ENCODE results near the gene XRRA1.

XRRA1 gene

DNA sequence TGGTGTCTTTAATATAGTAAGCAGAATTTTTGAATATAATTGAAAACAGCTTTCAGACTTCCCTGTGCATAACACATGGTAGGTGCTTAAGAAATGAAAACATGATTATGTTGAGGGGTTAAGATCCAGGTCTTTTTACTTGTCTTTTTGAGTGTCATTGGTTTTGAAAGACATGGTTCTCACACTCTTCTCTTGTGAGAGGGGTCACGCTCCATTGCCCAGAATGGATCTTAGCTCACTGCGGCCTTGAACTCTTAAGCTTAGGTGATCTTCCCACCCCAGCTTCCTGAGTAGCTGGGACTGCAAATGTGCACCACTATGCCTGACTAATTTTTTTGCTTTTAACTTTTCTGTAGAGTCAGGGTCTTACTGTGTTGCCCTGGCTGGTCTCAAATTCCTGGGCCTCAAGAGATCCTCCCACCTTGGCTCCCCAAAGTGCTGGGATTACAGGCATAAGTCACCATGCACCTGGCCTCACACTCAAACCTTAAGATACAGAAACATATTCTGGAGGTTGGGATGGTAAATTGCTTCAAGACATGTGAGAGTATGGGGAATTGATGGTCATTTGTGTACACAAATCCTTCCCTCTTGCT is 1.6 kb upstream of the XRRA1 start:
- ATAC-seq: no peak

DNA sequence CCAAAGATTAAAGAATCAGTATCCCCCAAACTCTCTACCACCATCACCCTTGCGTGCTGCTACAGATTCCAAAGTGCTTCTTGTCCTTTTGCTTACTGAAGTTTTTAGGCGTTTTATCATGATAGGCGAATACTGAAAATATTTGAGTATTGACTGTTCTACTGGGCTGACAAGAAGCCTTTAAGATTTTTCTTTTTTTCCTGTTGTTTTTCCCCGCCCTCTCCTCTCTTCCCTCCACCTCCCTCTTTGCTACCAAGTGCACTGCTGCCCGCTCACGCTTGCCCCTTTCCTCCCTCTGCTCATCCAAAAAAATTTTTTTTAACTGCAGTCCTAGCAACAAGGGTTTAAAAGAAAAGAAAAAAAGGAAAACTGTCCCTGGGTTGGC is 854 bp upstream of the XRRA1 start:
- no peak for ATAC-seq

DNA sequence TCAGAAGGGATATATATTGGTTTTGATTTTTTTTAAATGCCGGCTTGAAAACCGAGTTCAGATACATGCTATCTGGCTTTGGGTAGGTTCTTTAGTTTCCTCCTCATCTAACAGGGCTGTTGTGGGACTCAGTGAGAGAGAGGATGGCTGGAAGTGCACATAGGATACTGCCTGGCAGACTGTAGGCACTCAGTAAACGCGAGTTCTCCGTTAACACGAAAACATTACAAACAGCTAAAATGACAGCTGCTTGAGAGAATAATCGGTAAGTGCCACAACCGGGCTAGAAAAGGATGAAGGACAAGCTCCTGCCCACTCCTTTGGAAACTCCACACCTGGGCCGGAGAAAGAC is 369 bp downstream of the XRRA1 start:
- peak; percentile 1 to 3 for ATAC-seq

DNA sequence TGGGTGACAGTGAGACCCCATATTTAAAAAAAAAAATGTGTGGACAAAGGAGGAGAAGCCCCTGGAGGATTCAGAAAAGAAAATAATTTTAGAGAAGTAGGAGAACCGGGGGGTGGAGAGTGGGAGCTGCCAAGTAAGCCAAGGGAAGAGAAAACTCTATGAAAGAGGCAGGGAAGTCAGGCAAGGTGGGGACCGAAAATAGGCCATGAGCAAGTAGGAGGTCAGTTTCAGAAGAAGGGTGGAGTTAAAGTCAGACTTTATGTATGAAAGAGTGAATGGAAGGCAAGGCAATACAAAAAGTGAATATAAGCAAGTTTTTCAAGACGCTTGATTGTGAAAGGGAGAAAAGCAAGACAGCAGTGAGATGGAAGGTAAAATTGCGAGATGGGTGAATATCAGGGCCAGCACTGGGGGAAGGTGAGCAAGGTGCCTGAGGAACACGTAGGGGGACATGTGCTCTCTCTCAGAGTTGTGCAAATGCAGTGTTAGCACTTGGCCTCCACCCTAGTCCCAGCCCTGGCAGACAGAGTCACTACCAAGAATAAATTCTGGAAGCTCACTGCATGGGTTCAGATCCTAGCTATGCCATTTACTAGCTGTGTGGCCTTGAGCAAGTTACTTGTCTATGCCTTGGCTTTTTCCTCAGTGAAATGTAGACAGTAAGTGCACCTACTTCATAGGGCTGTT is 6.7 kb downstream of the XRRA1 start:
- no peak for ATAC-seq

DNA sequence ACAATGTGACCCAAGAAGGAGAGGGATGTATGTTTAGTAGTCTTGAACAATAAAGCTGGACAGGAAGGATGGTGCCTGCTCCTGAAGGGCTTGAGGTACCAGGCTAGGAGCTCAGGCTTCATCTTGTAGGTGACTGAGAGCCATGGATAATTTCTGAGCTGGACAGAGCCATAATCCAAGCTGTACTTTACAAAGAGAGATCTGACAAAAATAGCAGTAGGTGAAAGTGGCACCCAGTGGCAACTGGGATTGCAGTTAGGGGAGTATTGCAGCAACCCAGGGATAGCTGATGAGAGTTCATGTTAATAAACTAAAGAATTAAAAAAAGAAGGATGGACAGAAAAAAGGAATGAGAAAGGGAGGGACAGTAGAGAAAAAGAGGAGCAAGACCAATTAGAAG is 7.4 kb downstream of the XRRA1 start:
- ATAC-seq: no peak

DNA sequence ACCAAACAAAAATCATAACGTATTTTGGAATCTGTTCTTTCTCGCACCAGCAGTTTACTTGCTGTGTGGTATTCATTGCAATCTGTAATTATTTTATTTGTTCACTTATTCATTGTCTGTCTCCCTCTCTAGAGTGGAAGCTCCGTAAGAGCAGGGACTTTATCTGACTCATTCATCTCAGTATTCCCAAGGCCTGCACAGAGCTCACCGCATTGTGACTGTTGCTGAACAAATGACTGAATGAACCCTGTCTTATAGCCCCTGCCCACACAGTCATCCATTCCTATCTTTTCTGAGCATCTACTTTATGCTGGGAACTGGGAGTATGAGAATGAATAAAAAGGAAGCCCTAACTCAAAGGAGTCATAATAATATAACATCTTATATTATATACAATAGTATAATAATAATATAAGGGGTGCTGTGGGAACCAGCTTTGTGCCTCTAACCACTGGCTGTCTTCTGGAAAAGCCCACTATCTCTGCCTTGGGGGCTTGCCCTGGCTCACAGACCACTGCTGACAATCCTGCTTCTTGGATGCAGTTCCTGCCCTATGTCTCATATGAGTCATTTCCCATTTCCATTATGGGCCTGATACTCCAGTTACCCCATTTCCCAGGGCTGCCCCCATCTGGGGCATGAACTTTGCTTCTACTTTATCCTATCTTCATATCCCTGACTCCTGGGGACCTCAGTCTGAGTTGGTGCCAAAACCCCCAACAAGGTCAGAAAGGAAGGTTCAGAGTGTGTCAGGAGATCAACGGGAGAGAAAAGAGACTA is 11.0 kb downstream of the XRRA1 start:
- ATAC-seq: no peak

DNA sequence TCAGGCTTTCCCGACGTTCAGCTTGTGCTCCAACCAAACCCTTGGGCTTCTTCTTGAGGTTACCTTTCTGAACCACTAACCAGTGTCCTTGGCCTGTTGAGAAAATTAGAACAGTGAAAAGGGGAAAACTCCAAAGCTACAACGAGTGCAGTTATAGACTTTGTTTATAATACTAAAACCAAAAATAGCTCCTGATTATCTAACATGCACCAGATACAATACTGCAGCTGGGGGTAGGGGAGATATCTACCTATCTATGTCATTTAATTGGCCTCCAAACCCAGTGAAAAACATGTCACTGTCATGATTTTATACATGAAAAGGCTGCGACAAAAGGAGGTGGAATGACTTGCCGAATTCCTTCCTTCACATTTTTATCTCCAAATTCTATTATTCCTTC is 11.9 kb downstream of the XRRA1 start:
- no peak for ATAC-seq

DNA sequence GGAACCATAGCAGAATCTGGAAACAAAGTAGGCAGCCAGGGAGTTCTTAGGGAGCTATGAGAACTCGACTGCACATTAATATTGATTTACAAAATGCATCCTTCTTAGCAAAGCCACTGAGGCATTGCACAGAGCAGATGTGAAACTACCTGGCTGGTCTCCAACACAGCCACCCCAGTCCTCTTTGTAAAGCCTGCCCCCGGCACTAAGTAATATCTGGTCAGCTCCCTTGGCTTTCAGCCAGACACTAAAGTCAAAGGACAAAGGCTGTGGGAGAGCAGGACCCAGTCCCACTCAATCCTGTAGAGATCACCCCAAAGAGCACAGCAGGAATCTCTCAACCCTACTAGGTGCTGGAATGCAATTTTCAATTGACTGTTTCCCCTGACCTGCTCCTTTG is 12.8 kb downstream of the XRRA1 start:
- no peak for ATAC-seq

DNA sequence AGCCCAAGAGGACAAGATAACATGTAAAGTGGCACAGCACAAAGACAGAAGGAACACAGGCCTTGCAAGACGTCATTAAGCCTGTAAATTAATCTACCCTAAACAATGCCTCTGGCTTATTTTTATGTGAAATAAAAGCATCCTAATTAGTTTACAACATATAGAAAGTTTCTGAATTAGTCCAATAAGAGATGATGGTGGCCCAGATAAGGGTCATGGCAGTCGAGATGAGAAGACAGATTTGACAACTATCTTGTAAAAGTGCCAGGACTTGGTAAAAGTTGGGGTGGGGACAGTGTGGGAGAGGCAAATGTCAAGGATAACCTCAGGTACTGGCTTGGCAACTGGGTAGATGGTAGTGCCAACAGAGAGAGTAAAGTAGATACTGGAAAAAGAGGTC is 13.6 kb downstream of the XRRA1 start:
- no peak for ATAC-seq

DNA sequence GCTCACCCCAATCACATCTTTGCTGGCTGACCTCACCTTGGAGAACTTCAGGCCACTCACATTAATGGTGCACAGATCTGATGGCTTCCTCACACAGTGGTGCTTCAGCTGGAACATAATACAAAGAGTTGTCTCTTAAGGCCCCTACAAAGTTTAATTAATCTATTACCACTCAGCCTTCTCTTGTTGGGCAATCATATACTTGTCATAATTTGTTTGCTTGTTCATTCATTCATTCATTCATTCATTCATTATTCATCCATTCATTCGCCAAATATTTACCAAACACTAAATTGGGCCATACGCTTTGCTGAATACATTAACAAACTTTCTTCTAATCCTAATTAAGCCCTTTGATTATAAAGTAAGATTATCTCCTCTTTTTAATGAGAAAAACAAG is 15.1 kb downstream of the XRRA1 start:
- no peak for ATAC-seq

DNA sequence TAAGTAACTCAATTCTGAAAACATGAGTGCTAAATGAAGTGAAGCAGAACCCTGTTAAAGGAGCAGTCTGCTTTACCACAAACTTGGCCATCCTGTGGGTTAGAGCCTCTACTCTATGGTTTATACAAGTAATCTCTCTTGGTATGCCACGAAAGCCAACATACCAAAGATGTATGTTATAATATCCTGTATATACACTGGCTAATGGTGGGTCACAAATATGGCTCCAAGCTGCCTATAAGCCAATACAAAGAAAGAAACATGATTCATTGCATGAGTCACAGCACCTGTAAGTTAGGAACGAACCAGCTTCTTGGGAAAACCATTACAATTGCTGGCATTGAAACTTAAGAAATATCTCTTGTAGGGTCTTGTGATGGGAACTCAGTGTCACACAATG is 16.1 kb downstream of the XRRA1 start:
- peak; percentile 37 to 53 for ATAC-seq

DNA sequence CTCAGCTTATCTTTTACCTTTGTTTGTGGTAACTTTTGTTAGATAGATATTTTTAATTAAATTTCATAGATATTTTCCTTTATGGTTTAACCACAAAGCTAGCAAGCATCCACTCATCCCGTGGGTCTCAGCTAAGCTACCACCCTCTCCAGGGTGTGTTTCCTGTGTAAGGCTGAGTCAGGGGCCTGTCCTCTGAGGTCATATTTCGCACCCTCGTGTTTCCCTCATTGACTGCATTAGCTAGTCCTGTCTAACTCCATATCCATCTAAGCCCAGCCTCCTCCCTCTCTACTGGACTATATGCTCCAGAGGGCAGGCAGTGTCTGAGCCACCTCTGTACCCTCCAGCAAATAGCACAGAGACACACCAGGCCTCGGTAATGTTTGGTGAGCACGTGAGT is 16.7 kb downstream of the XRRA1 start:
- ATAC-seq: no peak

DNA sequence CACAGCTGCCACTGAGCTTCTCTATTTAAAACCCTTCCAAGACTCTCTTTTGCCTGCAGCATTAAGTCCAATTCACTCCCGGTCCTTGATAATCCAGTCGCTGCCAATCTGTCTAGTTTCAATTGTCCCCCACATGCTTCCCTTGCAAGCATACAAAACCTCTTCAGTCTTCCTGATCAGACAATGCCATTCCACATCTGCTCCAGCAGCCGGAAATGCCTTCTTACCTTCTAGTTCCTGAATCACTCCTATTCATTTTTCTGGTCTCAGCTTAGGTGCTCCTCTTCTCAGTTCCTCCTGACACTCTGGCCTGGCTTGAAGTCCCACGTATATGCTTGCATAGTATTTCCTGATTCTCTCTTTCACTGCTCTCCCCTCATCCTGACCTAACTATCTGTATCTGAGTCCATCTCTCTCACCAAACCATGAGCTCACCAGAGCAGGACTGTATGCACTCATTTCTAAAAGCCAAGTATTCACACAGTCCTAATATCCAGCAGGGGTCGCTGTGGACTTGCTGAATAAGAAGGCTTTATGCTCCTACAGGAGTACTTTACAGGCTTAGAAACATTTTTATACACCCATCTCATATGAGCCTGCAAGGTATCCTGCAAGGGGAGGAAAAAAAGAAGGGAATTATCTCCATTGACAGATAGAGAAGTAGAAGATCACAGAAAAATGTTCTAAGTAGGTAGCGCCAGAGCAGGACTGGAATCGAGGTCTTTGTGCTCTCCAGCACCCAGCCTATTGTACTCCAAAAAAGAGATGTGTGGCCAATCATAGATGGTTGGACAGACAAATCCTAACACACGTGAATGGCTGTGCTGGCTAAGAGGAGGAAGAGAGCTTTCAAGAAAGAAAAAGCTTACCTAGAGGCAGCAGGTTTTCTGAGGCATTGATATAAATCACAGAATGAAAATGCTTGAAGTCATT is 19.2 kb downstream of the XRRA1 start:
- peak; percentile 64 to 85 for ATAC-seq

DNA sequence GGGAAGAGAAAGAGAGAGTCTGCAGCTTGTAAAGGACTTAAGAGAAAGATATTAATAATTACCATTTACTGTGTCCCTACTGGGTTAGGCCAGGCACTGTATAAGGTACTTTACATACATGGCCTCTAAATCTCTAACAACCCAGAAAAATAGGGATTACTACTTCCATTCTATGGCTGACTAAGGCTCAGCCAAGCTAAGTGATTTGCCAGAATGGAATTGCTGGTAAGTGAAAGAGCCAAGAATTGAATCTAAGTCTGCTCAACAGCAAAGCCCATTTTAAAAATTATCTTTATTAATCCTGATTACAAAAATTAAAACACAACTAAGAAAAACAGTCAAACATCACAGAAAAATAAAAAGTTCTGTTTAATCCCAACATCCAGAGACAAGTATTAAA is 21.4 kb downstream of the XRRA1 start:
- ATAC-seq: no peak

DNA sequence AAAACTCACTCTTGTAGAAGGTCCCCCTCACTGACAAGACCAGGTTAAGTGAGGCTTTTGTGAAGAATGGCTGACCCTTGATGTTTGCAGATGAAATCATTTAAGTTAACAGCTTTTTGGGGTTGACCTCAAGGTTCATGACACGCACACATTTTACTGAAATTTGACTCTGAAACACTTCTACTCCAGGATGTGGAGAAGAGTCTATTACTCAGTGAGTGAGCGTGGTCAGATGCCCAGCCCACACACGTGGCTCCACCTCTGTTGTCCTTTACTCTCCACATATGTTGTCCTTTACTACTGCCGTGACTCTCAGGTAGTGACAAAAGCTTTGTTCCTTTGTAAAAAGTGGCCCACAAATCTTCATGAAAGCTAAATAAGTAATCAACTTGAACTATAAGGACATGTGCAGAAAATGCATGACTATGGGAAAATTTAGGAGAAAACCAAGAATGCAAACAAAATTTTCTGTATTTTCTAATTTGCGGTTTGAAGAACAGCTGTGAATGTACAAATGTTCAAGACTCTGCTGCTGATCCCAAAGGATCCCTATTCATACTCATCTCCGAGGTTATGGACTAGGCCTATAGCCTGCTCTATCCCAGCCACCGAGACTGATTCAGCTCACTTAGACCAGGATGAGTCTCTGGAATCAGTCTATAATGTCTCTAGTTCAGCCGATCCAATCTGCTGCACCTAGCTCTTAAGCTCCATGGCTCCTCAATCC is 22.4 kb downstream of the XRRA1 start:
- ATAC-seq: peak; percentile 37 to 68

DNA sequence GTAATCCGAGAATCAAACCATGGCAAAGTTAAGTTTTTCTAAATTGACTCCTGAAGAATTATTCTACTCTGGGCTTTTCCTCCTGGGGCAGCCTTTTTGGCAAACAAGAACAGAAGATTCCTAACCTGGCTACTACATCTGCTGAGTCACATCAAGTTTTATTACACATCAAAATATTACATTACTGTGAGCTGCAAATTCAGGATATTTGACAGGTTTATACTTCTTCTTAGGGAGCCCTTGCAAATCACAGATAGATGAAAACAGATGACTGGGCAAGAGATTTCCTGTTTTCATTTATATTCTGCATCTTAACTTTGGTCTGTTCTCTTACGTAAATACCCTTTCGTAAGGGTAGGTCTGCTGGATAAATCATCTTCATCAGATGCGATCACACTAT is 23.6 kb downstream of the XRRA1 start:
- ATAC-seq: no peak

DNA sequence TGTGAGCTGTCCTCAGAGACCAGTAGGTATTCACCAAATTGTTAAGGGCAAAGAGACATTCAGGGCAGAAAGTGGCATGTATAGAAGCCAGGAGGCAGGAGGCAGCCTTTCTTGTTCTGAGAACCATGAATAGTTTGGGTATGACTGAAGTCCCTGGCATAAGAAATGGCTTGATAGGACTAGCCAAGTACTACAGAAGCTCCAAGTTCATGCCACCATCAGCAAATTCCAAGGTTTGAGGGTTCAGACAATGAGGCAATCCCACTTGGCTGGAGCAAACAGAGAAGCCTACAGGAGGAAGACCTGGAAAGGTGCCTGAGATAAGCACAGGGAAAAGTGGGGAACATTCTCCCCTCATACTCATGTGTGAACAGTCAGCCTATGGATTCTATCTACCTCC is 25.8 kb downstream of the XRRA1 start:
- ATAC-seq: no peak

DNA sequence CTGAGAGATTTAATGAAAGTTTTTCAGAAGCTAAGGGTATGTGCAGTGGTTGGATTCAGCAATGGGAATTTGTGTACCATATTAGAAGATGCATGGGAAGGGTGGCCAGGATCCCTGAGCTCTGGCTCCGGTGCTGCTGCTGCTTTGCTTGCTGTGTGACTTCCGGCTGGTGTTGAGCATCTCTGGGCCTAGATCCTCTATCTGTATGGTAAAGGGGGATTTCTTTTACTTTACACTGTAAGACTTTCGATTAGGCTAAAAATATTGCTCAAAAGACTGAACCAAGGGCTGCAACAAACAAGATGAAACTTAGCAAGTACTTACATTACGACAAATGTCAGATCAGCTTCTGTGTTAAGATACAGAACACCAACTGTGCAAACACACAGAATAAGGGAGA is 39.1 kb downstream of the XRRA1 start:
- no peak for ATAC-seq

DNA sequence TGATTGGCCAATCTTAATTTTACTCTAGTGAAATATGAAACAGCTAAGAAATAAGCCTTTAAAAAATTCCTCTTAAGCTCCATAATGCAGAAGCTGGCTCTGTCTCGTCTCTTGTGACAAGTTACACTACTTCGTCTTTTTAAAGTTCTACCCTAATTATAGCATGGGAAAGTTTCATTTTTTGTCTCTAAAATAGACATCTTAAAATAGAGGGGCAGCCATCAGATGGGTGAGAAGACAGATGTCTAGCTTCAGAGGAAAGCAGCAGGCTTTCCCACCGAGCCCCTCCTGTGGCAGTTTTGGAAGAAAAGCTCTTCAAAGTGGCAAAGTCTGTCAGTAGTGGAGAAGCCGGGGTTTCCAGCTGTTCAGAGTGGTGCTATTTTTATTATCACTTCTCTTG is 39.5 kb downstream of the XRRA1 start:
- ATAC-seq: no peak

DNA sequence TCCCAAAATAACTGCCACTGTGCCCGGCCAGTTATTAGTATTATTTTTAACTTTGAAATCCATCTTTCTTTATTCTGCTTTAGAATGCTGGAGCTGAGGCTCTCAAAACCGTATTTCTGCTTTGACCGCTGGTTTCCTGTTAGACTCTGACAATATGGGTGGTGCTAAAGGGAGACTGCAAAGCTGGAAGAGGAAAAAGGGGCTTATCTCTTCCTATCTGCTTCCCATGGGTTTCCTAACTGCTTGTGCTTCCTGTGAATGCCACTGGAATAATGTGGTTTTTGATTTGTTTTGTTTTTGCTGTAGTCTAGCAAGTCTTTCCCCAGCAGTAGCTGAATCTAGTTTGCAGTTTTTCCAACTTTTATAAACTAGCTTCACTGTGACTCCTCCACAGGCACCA is 43.6 kb downstream of the XRRA1 start:
- no peak for ATAC-seq

DNA sequence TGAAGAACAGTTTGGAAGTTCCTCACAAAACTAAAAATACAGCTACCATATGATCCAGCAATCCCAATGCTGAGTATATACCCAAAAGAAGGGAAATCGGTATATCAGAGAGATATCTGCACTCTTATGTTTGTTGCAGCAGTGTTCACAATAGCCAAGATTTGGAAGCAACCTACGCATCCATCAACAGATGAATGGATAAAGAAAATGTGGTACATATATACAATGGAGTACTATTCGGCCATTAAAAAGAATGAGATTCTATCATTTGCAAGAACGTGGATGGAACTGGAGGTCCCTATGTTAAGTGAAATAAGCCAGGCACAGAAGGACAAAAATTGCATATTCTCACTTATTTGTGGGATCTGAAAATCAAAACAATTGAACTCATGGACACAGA is 46.5 kb downstream of the XRRA1 start:
- ATAC-seq: no peak

DNA sequence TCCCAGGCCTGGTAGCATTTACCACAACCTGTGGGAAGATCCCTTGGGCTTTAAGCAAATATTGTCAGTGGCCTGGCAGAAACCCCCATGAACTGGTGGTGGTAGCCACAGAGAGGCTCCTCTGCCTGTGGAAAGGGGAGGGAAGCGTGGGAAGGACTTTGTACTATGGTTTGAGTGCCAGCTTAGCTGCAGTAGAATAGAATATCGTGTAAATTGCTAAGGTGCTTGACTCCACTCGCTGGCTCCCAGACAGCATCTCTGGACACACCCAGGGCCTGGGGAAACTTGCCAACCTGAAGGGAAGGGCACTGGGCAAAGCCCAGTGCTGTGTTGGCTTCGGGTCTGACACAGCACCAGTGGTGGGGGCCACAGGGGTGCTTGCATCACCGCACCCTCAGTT is 52.6 kb downstream of the XRRA1 start:
- ATAC-seq: no peak

Measured in activated CD4-positive, CD25-positive, alpha-beta regulatory T cell treated with anti-CD3 and anti-CD28 coated beads, Interleukin-2, amount 50 U/mL, for 24 hours (primary cell).